ENCODE measurements around the gene ESR2. TPM values are rescaled to one million over a fixed set of nuclear protein-coding genes. Genes with fewer than 3 reads are reported as not detected.
"Not testable (repeated sequence)": the region's sequence is repeated elsewhere in the genome, so short reads cannot be mapped to it uniquely, and the experiment has no call there.

Gene ESR2
- total and polyA plus RNA-seq, 4 donors = 0.01 to 0.28 (median 0.09) TPM

- not testable (repeated sequence) for DNase-seq (ENCODE audit: low spot score); H3K27me3 ChIP-seq (ENCODE audit: control insufficient read depth in 4 of 4, insufficient read depth in 4 of 4, low read length in 3 of 4); H3K27ac ChIP-seq (ENCODE audit: low read depth in 1 of 2, low read length in 2 of 2); H3K9ac ChIP-seq (ENCODE audit: low read depth in 1 of 2, low read length in 2 of 2); H3K4me1 ChIP-seq (ENCODE audit: control insufficient read depth in 4 of 4, insufficient read depth in 4 of 4, low read length in 3 of 4); H3K9me3 ChIP-seq (ENCODE audit: control insufficient read depth in 4 of 4, low read length in 3 of 4); H3K36me3 ChIP-seq (ENCODE audit: control insufficient read depth in 4 of 4, insufficient read depth in 3 of 4, low read depth in 1 of 4, low read length in 3 of 4); H3K4me3 ChIP-seq (ENCODE audit: low read depth in 1 of 3, low read length in 3 of 3)
- WGBS = 98% methylated on average over 65 of the region's 66 CpGs
Measured at GRCh38 chr14:64037869-64038745, 256.1 kb downstream of the ESR2 start.

DNA sequence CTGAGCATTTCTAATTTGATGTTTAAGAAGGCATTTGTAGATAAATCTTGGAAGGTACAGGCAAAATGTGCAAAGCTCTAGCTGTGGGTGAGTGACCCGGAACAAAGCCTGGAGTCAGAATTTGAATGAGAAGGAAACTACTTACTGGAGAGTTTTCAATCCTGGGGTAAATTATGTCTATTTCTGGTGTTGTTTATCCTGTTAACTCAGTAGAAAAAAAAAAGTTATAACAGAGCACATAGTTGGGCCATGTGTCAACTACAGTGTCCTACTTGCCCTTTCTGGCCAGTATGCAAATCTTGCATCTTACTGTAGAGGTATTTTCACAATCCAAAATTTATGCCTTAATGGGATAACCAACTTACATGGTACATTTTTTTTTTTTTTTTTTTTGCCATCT, 259.0 kb downstream of the ESR2 start:
- Histone ChIP-seq H3K27me3 (ENCODE audit: control insufficient read depth in 4 of 4, insufficient read depth in 4 of 4, low read length in 3 of 4) (no peaks in the 10 kb centered on the region), H3K36me3 (ENCODE audit: control insufficient read depth in 4 of 4, insufficient read depth in 3 of 4, low read depth in 1 of 4, low read length in 3 of 4) (peaks cover 0 to 1% (median 0%) of the 10 kb centered on the region in 4 donors), H3K27ac (ENCODE audit: low read depth in 1 of 2, low read length in 2 of 2) (no peak overlapping the region), H3K4me1 (ENCODE audit: control insufficient read depth in 4 of 4, insufficient read depth in 4 of 4, low read length in 3 of 4) (no peaks in the 10 kb centered on the region), H3K9ac (ENCODE audit: low read depth in 1 of 2, low read length in 2 of 2) (no peak overlapping the region), H3K9me3 (ENCODE audit: control insufficient read depth in 4 of 4, low read length in 3 of 4) (no peaks in the 10 kb centered on the region), H3K4me3 (ENCODE audit: low read depth in 1 of 3, low read length in 3 of 3) (no peak overlapping the region)
- WGBS = 85% methylated on average over 1 of the region's 1 CpG
- no peak for DNase-seq (ENCODE audit: low spot score)
- TF ChIP-seq FOXA1 (IDR thresholded peaks at IDR 0.05) = no peak
- no peak for TF ChIP-seq ATF3 (IDR thresholded peaks at IDR 0.05)
- no peak for TF ChIP-seq HNF4G (IDR thresholded peaks at IDR 0.05)
- TF ChIP-seq JUND (IDR thresholded peaks at IDR 0.05) = no peak
- TF ChIP-seq TAF1 (conservative IDR thresholded peaks at IDR 0.05) = no peak
- TF ChIP-seq, protein P1, sequence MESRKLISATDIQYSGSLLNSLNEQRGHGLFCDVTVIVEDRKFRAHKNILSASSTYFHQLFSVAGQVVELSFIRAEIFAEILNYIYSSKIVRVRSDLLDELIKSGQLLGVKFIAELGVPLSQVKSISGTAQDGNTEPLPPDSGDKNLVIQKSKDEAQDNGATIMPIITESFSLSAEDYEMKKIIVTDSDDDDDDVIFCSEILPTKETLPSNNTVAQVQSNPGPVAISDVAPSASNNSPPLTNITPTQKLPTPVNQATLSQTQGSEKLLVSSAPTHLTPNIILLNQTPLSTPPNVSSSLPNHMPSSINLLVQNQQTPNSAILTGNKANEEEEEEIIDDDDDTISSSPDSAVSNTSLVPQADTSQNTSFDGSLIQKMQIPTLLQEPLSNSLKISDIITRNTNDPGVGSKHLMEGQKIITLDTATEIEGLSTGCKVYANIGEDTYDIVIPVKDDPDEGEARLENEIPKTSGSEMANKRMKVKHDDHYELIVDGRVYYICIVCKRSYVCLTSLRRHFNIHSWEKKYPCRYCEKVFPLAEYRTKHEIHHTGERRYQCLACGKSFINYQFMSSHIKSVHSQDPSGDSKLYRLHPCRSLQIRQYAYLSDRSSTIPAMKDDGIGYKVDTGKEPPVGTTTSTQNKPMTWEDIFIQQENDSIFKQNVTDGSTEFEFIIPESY (IDR thresholded peaks at IDR 0.05) = no peak
- TF ChIP-seq HNF4A (conservative IDR thresholded peaks at IDR 0.05) = no peak
- TF ChIP-seq RXRA (IDR thresholded peaks at IDR 0.05) = no peak
- TF ChIP-seq GABPA (IDR thresholded peaks at IDR 0.05 in 1 of 2, conservative IDR thresholded peaks at IDR 0.05 in 1 of 2) = no peak
- no peak for TF ChIP-seq EGR1 (IDR thresholded peaks at IDR 0.05; ENCODE audit: low read depth in 2 of 2)
- TF ChIP-seq, protein P2, sequence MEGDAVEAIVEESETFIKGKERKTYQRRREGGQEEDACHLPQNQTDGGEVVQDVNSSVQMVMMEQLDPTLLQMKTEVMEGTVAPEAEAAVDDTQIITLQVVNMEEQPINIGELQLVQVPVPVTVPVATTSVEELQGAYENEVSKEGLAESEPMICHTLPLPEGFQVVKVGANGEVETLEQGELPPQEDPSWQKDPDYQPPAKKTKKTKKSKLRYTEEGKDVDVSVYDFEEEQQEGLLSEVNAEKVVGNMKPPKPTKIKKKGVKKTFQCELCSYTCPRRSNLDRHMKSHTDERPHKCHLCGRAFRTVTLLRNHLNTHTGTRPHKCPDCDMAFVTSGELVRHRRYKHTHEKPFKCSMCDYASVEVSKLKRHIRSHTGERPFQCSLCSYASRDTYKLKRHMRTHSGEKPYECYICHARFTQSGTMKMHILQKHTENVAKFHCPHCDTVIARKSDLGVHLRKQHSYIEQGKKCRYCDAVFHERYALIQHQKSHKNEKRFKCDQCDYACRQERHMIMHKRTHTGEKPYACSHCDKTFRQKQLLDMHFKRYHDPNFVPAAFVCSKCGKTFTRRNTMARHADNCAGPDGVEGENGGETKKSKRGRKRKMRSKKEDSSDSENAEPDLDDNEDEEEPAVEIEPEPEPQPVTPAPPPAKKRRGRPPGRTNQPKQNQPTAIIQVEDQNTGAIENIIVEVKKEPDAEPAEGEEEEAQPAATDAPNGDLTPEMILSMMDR (IDR thresholded peaks at IDR 0.05; ENCODE audit: low read depth, low read length, missing input control) = no peak
- no peak for TF ChIP-seq SP1 (IDR thresholded peaks at IDR 0.05)
- TF ChIP-seq NR2F2 (IDR thresholded peaks at IDR 0.05) = no peak
- TF ChIP-seq RAD21 (IDR thresholded peaks at IDR 0.05) = no peak
- no peak for TF ChIP-seq FOXA2 (IDR thresholded peaks at IDR 0.05)
- TF ChIP-seq REST (IDR thresholded peaks at IDR 0.05) = no peak
- no peak for TF ChIP-seq YY1 (IDR thresholded peaks at IDR 0.05)
- no peak for TF ChIP-seq MAX (IDR thresholded peaks at IDR 0.05)

Measured in liver (tissue), 9 donors.